ENCODE measurements around the gene ZNF335.
"Not testable (repeated sequence)": the region's sequence is repeated elsewhere in the genome, so short reads cannot be mapped to it uniquely, and the experiment has no call there.

ZNF335 gene

DNA sequence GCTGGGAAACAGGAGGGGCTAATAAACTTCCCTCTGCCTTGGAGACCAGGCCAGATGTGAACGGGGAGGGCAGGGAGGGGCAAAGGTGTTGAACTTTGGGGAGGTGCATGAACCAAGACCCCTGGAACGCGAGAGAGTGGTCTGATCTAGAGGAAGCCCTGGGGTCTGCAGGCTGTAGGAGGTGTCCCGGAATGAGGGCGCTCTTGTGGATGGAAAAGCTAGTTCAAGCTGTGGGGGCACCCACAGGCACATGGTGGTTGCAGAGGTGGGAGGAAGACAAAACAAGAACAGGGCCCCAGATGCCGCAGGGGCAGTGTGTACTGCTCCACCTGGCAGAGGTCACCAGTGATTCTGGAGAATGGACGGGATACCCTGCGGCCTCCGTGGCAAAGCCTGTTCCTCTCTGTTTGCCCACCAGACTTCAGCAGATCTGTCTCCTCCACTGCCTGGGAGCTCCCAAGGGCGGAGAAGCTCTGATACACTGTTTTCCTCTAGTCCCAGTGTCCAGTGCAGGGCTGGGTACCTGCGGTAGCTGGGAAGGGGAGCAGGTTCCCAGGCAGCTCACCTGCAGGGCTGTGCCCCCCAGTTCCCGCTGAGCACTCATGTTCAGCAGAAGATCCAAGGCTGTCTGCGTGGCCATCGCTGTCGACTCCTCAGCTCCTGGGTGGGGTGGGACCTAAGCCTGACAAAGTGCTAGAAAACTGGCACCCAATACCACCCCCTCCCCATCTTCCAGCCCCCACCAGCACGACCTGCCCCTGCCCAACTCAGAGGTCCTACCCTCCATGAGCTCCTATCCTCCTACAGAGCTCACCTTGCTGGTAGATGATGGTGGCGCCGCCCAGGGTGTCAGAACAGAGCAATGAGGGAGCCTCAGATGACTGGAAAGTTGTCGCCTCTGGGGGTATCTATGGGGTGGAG is 14.7 kb downstream of the ZNF335 start:
- Histone ChIP-seq H3K4me3 (ENCODE audit: low read length, poor library complexity, severe bottlenecking) (no peak overlapping the region), H3K4me1 (ENCODE audit: insufficient read depth, low read length, poor library complexity, severe bottlenecking) (no peaks in the 10 kb centered on the region), H2AFZ (ENCODE audit: low read length) (no peak overlapping the region), H3K27me3 (ENCODE audit: insufficient read depth, low read length, poor library complexity, severe bottlenecking) (no peaks in the 10 kb centered on the region), H3K9me3 (ENCODE audit: insufficient read depth, low read depth, low read length) (no peaks in the 10 kb centered on the region), H3F3A (ENCODE audit: low read depth) (no peaks in the 10 kb centered on the region), H3K9me2 (replicated peaks; ENCODE audit: low read depth, low read length) (no peaks in the 10 kb centered on the region), H3K4me2 (ENCODE audit: low read depth, low read length, poor library complexity, severe bottlenecking) (no peak overlapping the region), H3K9ac (ENCODE audit: low read depth, low read length, poor library complexity, severe bottlenecking) (no peak overlapping the region), H3K36me3 (ENCODE audit: insufficient read depth, low read length) (peaks cover 38% of the 10 kb centered on the region; the same call in 1 of the 2 replicates), H4K20me1 (ENCODE audit: insufficient read depth, low read length, poor library complexity, severe bottlenecking) (no peaks in the 10 kb centered on the region), H3K79me2 (ENCODE audit: insufficient read depth, low read length) (no peaks in the 10 kb centered on the region)
- TF ChIP-seq, protein P1, sequence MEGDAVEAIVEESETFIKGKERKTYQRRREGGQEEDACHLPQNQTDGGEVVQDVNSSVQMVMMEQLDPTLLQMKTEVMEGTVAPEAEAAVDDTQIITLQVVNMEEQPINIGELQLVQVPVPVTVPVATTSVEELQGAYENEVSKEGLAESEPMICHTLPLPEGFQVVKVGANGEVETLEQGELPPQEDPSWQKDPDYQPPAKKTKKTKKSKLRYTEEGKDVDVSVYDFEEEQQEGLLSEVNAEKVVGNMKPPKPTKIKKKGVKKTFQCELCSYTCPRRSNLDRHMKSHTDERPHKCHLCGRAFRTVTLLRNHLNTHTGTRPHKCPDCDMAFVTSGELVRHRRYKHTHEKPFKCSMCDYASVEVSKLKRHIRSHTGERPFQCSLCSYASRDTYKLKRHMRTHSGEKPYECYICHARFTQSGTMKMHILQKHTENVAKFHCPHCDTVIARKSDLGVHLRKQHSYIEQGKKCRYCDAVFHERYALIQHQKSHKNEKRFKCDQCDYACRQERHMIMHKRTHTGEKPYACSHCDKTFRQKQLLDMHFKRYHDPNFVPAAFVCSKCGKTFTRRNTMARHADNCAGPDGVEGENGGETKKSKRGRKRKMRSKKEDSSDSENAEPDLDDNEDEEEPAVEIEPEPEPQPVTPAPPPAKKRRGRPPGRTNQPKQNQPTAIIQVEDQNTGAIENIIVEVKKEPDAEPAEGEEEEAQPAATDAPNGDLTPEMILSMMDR (conservative IDR thresholded peaks at IDR 0.05; ENCODE audit: low read length): no peak
- TF ChIP-seq EZH2phosphoT487 (IDR thresholded peaks at IDR 0.05; ENCODE audit: borderline replicate concordance): no peak

DNA sequence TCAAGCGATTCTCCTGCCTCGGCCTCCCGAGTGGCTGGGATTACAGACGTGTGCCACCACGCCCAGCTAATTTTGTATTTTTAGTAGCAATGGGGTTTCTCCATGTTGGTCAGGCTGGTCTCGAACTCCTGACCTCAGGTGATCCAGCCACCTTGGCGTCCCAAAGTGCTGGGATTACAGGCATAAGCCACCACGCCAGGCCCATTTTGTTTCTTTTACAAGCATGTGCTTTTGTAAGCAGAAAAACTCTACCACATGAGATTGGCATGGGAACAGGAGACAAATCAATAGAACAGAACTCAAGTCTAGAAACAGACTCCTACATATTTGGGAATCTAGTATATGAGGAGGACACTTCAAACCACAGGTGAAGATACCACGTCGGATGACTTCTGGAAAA is 15.7 kb downstream of the ZNF335 start:
- H3K27me3 ChIP-seq (ENCODE audit: insufficient read depth, low read length, poor library complexity, severe bottlenecking); H3K9ac ChIP-seq (ENCODE audit: low read depth, low read length, poor library complexity, severe bottlenecking); H2AFZ ChIP-seq (ENCODE audit: low read length); H3F3A ChIP-seq (ENCODE audit: low read depth); H4K20me1 ChIP-seq (ENCODE audit: insufficient read depth, low read length, poor library complexity, severe bottlenecking); H3K79me2 ChIP-seq (ENCODE audit: insufficient read depth, low read length); H3K4me1 ChIP-seq (ENCODE audit: insufficient read depth, low read length, poor library complexity, severe bottlenecking); H3K9me3 ChIP-seq (ENCODE audit: insufficient read depth, low read depth, low read length); H3K4me2 ChIP-seq (ENCODE audit: low read depth, low read length, poor library complexity, severe bottlenecking); H3K9me2 ChIP-seq (replicated peaks; ENCODE audit: low read depth, low read length); H3K4me3 ChIP-seq (ENCODE audit: low read length, poor library complexity, severe bottlenecking): not testable (repeated sequence)
- peaks cover 36% of the 10 kb centered on the region; the same call in 1 of the 2 replicates for H3K36me3 ChIP-seq (ENCODE audit: insufficient read depth, low read length)

DNA sequence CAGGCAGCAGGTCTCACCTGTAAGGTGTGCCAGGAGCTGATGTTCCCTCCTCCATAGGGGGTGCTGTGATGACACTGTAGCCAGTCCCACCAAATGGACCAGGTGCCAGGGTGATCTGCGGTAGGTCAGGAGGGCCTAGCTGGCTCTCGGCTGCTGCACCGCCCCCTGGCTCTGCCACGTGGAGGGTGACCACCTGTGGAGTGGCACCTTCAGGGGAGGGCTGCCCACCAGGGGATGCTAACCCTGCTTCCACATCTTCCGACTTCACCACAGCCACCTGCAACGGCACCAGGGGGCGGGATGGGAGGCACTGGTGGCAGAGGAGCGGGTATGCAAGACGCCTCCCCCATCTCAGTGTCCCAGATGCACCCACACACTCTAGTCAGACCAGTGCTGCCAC is 18.3 kb downstream of the ZNF335 start:
- H3K4me3 ChIP-seq (ENCODE audit: low read length, poor library complexity, severe bottlenecking): no peak overlapping the region
- H3K4me2 ChIP-seq (ENCODE audit: low read depth, low read length, poor library complexity, severe bottlenecking): no peak overlapping the region
- no peaks in the 10 kb centered on the region for H3K27me3 ChIP-seq (ENCODE audit: insufficient read depth, low read length, poor library complexity, severe bottlenecking)
- TF ChIP-seq, protein P1 (conservative IDR thresholded peaks at IDR 0.05; ENCODE audit: low read length): no peak
- TF ChIP-seq EZH2phosphoT487 (IDR thresholded peaks at IDR 0.05; ENCODE audit: borderline replicate concordance): no peak
- H3K4me1 ChIP-seq (ENCODE audit: insufficient read depth, low read length, poor library complexity, severe bottlenecking): no peaks in the 10 kb centered on the region
- no peaks in the 10 kb centered on the region for H4K20me1 ChIP-seq (ENCODE audit: insufficient read depth, low read length, poor library complexity, severe bottlenecking)
- H3K79me2 ChIP-seq (ENCODE audit: insufficient read depth, low read length): no peaks in the 10 kb centered on the region
- peaks cover 32% of the 10 kb centered on the region; the same call in 1 of the 2 replicates for H3K36me3 ChIP-seq (ENCODE audit: insufficient read depth, low read length)
- no peaks in the 10 kb centered on the region for H3K9me2 ChIP-seq (replicated peaks; ENCODE audit: low read depth, low read length)
- H3K9me3 ChIP-seq (ENCODE audit: insufficient read depth, low read depth, low read length): no peaks in the 10 kb centered on the region
- no peak overlapping the region for H2AFZ ChIP-seq (ENCODE audit: low read length)
- no peak overlapping the region for H3K9ac ChIP-seq (ENCODE audit: low read depth, low read length, poor library complexity, severe bottlenecking)
- H3F3A ChIP-seq (ENCODE audit: low read depth): no peaks in the 10 kb centered on the region

Data from Loucy (cell line).